ENCODE measurements around the gene SIM2.

- TF ChIP-seq, protein P1, sequence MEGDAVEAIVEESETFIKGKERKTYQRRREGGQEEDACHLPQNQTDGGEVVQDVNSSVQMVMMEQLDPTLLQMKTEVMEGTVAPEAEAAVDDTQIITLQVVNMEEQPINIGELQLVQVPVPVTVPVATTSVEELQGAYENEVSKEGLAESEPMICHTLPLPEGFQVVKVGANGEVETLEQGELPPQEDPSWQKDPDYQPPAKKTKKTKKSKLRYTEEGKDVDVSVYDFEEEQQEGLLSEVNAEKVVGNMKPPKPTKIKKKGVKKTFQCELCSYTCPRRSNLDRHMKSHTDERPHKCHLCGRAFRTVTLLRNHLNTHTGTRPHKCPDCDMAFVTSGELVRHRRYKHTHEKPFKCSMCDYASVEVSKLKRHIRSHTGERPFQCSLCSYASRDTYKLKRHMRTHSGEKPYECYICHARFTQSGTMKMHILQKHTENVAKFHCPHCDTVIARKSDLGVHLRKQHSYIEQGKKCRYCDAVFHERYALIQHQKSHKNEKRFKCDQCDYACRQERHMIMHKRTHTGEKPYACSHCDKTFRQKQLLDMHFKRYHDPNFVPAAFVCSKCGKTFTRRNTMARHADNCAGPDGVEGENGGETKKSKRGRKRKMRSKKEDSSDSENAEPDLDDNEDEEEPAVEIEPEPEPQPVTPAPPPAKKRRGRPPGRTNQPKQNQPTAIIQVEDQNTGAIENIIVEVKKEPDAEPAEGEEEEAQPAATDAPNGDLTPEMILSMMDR (IDR thresholded peaks at IDR 0.05), result no peak
- TF ChIP-seq POLR2AphosphoS5 (IDR thresholded peaks at IDR 0.05) (no peak), POLR2A (IDR thresholded peaks at IDR 0.05) (no peak), EP300 (IDR thresholded peaks at IDR 0.05) (no peak)
These were observed 10.3 kb downstream of the SIM2 start for GRCh38 chr21:36709030-36709867.

Data from gastroesophageal sphincter (tissue), 3 donors.